ENCODE results near the gene SCO2. TPM values are rescaled to one million over a fixed set of nuclear protein-coding genes. Genes with fewer than 3 reads are reported as not detected.

SCO2 gene
- total and polyA plus RNA-seq, 9 of the 15 experiments (the other 6 are each of a cell fraction or from before 2014, with no cell fraction given): 0.34 to 4.0 (median 1.1) TPM; not detected in 3

DNA sequence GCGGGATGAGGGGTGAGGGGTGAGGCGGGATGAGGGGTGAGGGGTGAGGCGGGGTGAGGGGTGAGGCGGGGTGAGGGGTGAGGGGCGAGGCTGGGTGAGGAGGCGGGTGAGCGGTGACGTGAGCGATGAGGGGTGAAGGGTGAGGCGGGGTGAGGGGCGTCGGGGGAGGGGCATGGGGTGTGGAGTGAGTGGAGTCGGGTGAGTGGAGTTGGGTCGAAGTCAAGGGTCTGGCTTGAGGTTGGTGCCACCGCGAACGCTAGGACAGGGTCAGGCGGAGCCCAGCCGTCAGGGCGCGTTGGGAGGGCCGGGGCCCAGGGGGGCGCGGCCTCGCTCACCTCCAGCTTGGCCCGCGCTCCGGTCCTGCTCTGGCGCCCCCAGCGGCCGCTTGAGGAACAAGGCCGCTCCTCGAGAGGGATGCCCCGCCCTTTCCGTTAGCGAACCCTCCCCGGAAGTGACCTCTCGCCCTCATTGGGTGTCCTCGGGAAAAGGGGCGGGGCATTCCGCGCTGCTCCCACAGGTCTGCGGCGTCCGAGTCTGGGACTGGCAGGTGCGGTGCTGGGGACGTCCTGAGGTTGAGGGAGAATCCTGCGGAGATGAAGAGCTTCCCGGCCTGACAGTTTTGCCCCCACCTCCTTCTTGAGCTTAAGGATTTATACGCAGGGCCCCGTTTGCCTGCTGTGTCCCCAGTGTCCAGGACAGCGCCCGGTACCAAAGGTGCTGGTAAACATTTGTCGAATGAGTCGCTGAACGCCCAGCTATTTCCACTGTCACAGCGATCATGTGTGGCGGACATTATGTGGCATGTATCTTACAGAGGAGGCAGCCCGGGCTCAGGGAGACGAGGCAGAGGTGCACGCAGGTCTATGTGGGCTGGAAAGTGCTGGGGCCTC, 37.4 kb upstream of the SCO2 start, which contains the start of gene SYCE3:
Gene SYCE3, minus strand, starts transcription at position 397 of the 890 bp plus-strand sequence. CDS start 6,514 bp downstream, outside the sequence.
- peak; percentile 92 to 96 (median 93) for DNase-seq (ENCODE audit: extremely low read depth in 1 of 4, low spot score in 3 of 4)
- no peaks in the 10 kb centered on the region for H3K27me3 ChIP-seq (ENCODE audit: control insufficient read depth in 2 of 2, insufficient read depth in 2 of 2, low read length in 2 of 2)
- H3K9ac ChIP-seq (ENCODE audit: insufficient read depth in 1 of 2, low read depth in 2 of 2, low read length in 2 of 2): peak within 1 kb of the TSS; percentile 53 to 93; a peak in 3 of 4 replicates
- 1% methylated on average over 27 of the region's 61 CpGs for WGBS (ENCODE audit: insufficient coverage, low coverage, missing lambda C conversion rate)
- peaks cover 0 to 13% of the 10 kb centered on the region in 2 experiments; a peak in 1 of 5 replicates for H3K4me1 ChIP-seq (replicated peaks in 1 of 2; ENCODE audit: control insufficient read depth in 2 of 2, insufficient read depth in 2 of 2, low read length in 2 of 2)
- peak; percentile 96 for FAIRE-seq
- peak within 1 kb of the TSS; percentile 39; the same call in 1 of the 3 replicates for H3K27ac ChIP-seq (ENCODE audit: extremely low read depth, low read depth, low read length)
- TSS peak; percentile 94 for BruUV-seq (replicated peaks)
- H3K79me2 ChIP-seq (ENCODE audit: control insufficient read depth, insufficient read depth, low read length): no peaks in the 10 kb centered on the region
- no peaks in the 10 kb centered on the region for H4K20me1 ChIP-seq (replicated peaks; ENCODE audit: control insufficient read depth, insufficient read depth, low read length)
- intact Hi-C loops (cut with micrococcal nuclease) (loop anchor here (5.0 kb wide), 1 partner anchor 35 kb away; the partner anchor contains the start of gene SCO2), in situ Hi-C loops (cut with MboI) (no loop called here)
- H3K36me3 ChIP-seq (ENCODE audit: control insufficient read depth, insufficient read depth, low read length): no peaks in the 10 kb centered on the region
- no peaks in the 10 kb centered on the region for H3K9me3 ChIP-seq (replicated peaks; ENCODE audit: control insufficient read depth, insufficient read depth, low read depth, low read length)
- H3K4me3 ChIP-seq: peak within 1 kb of the TSS; percentile 57
- no peaks in the 10 kb centered on the region for H3K9me1 ChIP-seq (ENCODE audit: control insufficient read depth, insufficient read depth, low read length)
- peak within 1 kb of the TSS; percentile 87 for H3K4me2 ChIP-seq (ENCODE audit: insufficient read depth, low read length)
- peak within 1 kb of the TSS; percentile 87 for H2AFZ ChIP-seq (ENCODE audit: low read depth, low read length)
- POLR2A ChIA-PET: interaction anchor here (0.5 to 1.3 kb wide), 11 partner anchors 12 to 158 kb away, joined by 3 to 7 read pairs (median 4); no protein-coding TSS in a partner anchor
- CTCF ChIA-PET (ENCODE audit: low intra/inter-chr PET ratio): no interaction called here
- peak; percentile 98 for ATAC-seq
- no peak for TF ChIP-seq ARNT (IDR thresholded peaks at IDR 0.05)
- peak; percentile 49 for TF ChIP-seq PKNOX1 (IDR thresholded peaks at IDR 0.05)
- TF ChIP-seq THAP7 (CRISPR knock-in tag; IDR thresholded peaks at IDR 0.05): no peak
- TF ChIP-seq KLF13 (tag; IDR thresholded peaks at IDR 0.05; ENCODE audit: borderline replicate concordance, low read depth): peak; percentile 24; the same call in 1 of the 2 replicates
- no peak for TF ChIP-seq ADNP (tag; IDR thresholded peaks at IDR 0.05)
- TF ChIP-seq ZFPM2 (CRISPR knock-in tag; IDR thresholded peaks at IDR 0.05): no peak
- TF ChIP-seq FIP1L1 (IDR thresholded peaks at IDR 0.05; ENCODE audit: low read depth, low read length, poor library complexity, severe bottlenecking): no peak
- peak; percentile 49 to 56 for TF ChIP-seq RAD21 (CRISPR knock-in tag; conservative IDR thresholded peaks at IDR 0.05 in 1 of 2, IDR thresholded peaks at IDR 0.05 in 1 of 2)
- TF ChIP-seq ZNF197 (CRISPR knock-in tag; IDR thresholded peaks at IDR 0.05; ENCODE audit: low read depth): no peak
- peak; percentile 67 for TF ChIP-seq HMGN3 (IDR thresholded peaks at IDR 0.05; ENCODE audit: borderline replicate concordance, extremely low read depth, insufficient read length, low read depth, low read length)
- TF ChIP-seq ZNF778 (CRISPR knock-in tag; IDR thresholded peaks at IDR 0.05): no peak
- TF ChIP-seq PHF20 (IDR thresholded peaks at IDR 0.05; ENCODE audit: partially characterized antibody): no peak
- TF ChIP-seq KDM5B (IDR thresholded peaks at IDR 0.05; ENCODE audit: insufficient replicate concordance, low read depth, low read length): peak; percentile 55
- TF ChIP-seq SNRNP70 (optimal IDR thresholded peaks at IDR 0.05; ENCODE audit: low read depth, low read length): no peak
- no peak for TF ChIP-seq XRCC4 (IDR thresholded peaks at IDR 0.05; ENCODE audit: extremely low read depth, insufficient read depth, insufficient read length)
- no peak for TF ChIP-seq RBM22 (IDR thresholded peaks at IDR 0.05; ENCODE audit: low read depth, low read length, poor library complexity, severe bottlenecking)
- TF ChIP-seq ESRRB (CRISPR knock-in tag; IDR thresholded peaks at IDR 0.05; ENCODE audit: borderline replicate concordance): no peak
- no peak for TF ChIP-seq ZNF444 (CRISPR knock-in tag; IDR thresholded peaks at IDR 0.05)
